Sigmoid colon (tissue), 7 donors: ENCODE data around the gene UGT1A1. TPM values are rescaled to one million over a fixed set of nuclear protein-coding genes. Genes with fewer than 3 reads are reported as not detected.

Experiments
- DNase-seq: peaks from one replicate; pipeline ENCODE4 v3.0.0-alpha.2; 2019
- H3K27ac ChIP-seq, 4 donors: fragments of 200-600 bp; sonication (generic); one replicate each; pipeline ENCODE4 v1.5.1; 2016 to 2019; ENCODE audit warnings: mild to moderate bottlenecking in 1 of 4
- H3K27me3 ChIP-seq, 3 donors: fragments of 200-600 bp; sonication (generic); one replicate each; pipeline ENCODE4 v1.5.1; 2019; ENCODE audit warnings: mild to moderate bottlenecking in 1 of 3
- H3K36me3 ChIP-seq, 4 donors: fragments of 200-600 bp; sonication (generic); one replicate each; pipeline ENCODE4 v1.5.1; 2016 to 2019
- H3K4me1 ChIP-seq, 4 donors: fragments of 200-600 bp; sonication (generic); one replicate each; pipeline ENCODE4 v1.5.1; 2017 to 2019
- H3K4me3 ChIP-seq, 4 donors: fragments of 200-600 bp; sonication (generic); one replicate each; pipeline ENCODE4 v1.5.1; 2017 to 2019; ENCODE audit warnings: mild to moderate bottlenecking in 2 of 4, moderate library complexity in 1 of 4
- H3K9me3 ChIP-seq, 4 donors: fragments of 200-600 bp in 3 of 4; sonication (generic) in 3 of 4; one replicate each; pipeline versions ENCODE4 v1.5.1 to v1.6.1; 2013 to 2019
- CTCF ChIP-seq, 4 experiments: fragments of 450-650 bp in 3 of 4; fragments of 200-600 bp in 1 of 4; IDR thresholded peaks; one replicate each; pipeline ENCODE4 v1.5.1; 2016 to 2019; ENCODE audit warnings: antibody characterized with exemption in 4 of 4, mild to moderate bottlenecking in 3 of 4, moderate library complexity in 2 of 4
- EP300 ChIP-seq, 4 donors: sonication (generic); formaldehyde crosslinking; IDR thresholded peaks; one replicate each; pipeline ENCODE4 v1.6.1; 2017; ENCODE audit warnings: antibody characterized with exemption in 4 of 4
- POLR2A ChIP-seq, 2 donors: fragments of 450-650 bp; IDR thresholded peaks; one replicate each; pipeline ENCODE4 v1.6.1; 2016; ENCODE audit warnings: antibody characterized with exemption in 2 of 2, mild to moderate bottlenecking in 2 of 2, moderate library complexity in 2 of 2
- POLR2AphosphoS5 ChIP-seq, 4 donors: sonication (generic); formaldehyde crosslinking; IDR thresholded peaks; one replicate each; pipeline ENCODE4 v1.6.1; 2017; ENCODE audit warnings: antibody characterized with exemption in 4 of 4
- WGBS, 2 donors: extraction: QIAGEN DNeasy Blood & Tissue Kit; methylation state at CpG; one replicate each; pipeline ENCODE4 v1.1.7; 2013; 5-methylcytosine and 5-hydroxymethylcytosine counted together
- intact Hi-C: fragments of 100-400 bp; cut with DNase I; formaldehyde crosslinking; loops from one replicate; pipeline ENCODE4 v1.15.1; 2023
- polyA plus RNA-seq, 3 donors: library from polyadenylated mRNA; stranded (reverse); fragments of 200-250 nt; gene quantifications; one replicate each; pipeline ENCODE4 v1.2.3, GENCODE V29; 2013
- total RNA-seq, 4 donors: library from RNA; depleted of rRNA; stranded (reverse); fragments of >200 nt; gene quantifications; one replicate each; pipeline ENCODE4 v1.1.0, GENCODE V29; 2016
- donor health status: healthy with polysubstance abuse.
- donor health status: Bipolar disorder and iron deficiency.
- donor health status: healthy.

Gene UGT1A1
- total and polyA plus RNA-seq, 7 donors = 0.74 to 2.8 (median 1.8) TPM; not detected in 4

DNA sequence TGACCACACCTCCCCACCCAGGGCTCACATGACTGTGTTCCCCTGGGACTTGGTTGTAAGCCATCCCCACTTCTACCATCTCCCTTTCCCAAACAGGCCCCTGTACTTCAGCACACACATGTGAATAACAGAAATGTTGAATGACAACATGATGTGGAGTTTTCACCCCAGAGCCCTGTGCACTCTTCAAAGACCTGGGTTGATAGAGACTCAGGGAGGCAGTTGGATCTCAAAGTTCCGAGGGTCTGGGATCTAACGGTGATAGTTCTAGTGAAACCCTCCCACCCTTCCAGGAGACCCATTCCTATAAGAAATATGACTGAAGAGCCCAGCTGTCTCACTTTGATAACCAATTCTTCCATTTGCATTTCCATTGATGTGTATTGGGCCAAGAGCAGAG is 18.0 kb downstream of the UGT1A1 start, which contains the start of gene MROH2A:
Gene MROH2A (plus strand): TSS at position 301 of the 400 bp plus-strand sequence. CDS start 1,029 bp downstream, outside the sequence.
- H3K4me1 ChIP-seq = no peaks in the 10 kb centered on the region
- intact Hi-C loops = no loop called here
- no peaks in the 10 kb centered on the region for H3K9me3 ChIP-seq
- H3K27ac ChIP-seq = no peak within 1 kb of the TSS
- no peaks in the 10 kb centered on the region for H3K36me3 ChIP-seq
- no peaks in the 10 kb centered on the region for H3K27me3 ChIP-seq
- DNase-seq = no peak
- 87 to 88% methylated on average over 2 of the region's 2 CpGs for WGBS, 2 donors
- no peak within 1 kb of the TSS for H3K4me3 ChIP-seq
- no peak for TF ChIP-seq POLR2AphosphoS5 (IDR thresholded peaks at IDR 0.05)
- TF ChIP-seq EP300 (IDR thresholded peaks at IDR 0.05) = no peak
- no peak for TF ChIP-seq CTCF (IDR thresholded peaks at IDR 0.05)
- TF ChIP-seq POLR2A (IDR thresholded peaks at IDR 0.05) = no peak

DNA sequence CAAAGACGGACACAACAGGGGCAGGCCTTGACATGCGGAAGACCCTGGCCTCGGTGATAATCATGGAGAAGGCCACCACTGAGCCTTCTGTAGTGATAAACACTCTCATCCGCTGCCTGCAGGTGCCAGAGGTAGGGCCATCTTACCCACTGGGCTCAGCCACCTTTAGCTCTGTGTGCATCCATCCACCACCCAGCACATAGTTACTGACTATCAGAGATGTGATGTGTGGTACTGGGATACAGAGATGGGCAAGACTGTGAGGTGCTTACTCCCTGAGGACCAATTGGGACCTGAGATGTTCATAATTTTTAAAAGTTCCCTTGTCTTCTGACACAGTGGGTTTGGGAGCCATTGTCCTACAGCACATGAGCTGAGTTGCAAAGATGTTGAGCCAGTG is 19.7 kb downstream of the UGT1A1 start:
- H3K27ac ChIP-seq = no peak overlapping the region
- H3K9me3 ChIP-seq = no peaks in the 10 kb centered on the region
- no peaks in the 10 kb centered on the region for H3K4me1 ChIP-seq
- no peak overlapping the region for H3K4me3 ChIP-seq
- 89 to 92% methylated on average over 4 of the region's 4 CpGs for WGBS, 2 donors
- H3K27me3 ChIP-seq = no peaks in the 10 kb centered on the region
- TF ChIP-seq EP300 (IDR thresholded peaks at IDR 0.05) (no peak), CTCF (IDR thresholded peaks at IDR 0.05) (no peak), POLR2A (IDR thresholded peaks at IDR 0.05) (no peak), POLR2AphosphoS5 (IDR thresholded peaks at IDR 0.05) (no peak)
- intact Hi-C loops = no loop called here
- no peak for DNase-seq
- H3K36me3 ChIP-seq = no peaks in the 10 kb centered on the region

- no peak overlapping the region for H3K4me3 ChIP-seq
- intact Hi-C loops = no loop called here
- no peaks in the 10 kb centered on the region for H3K4me1 ChIP-seq
- H3K36me3 ChIP-seq = no peaks in the 10 kb centered on the region
- H3K27me3 ChIP-seq = no peaks in the 10 kb centered on the region
- 67 to 85% methylated on average over 4 of the region's 4 CpGs for WGBS, 2 donors
- no peaks in the 10 kb centered on the region for H3K9me3 ChIP-seq
- DNase-seq = no peak
- TF ChIP-seq POLR2A (IDR thresholded peaks at IDR 0.05) (no peak), CTCF (IDR thresholded peaks at IDR 0.05) (no peak), EP300 (IDR thresholded peaks at IDR 0.05) (no peak), POLR2AphosphoS5 (IDR thresholded peaks at IDR 0.05) (no peak)
- no peak overlapping the region for H3K27ac ChIP-seq
These were observed 20.7 kb downstream of the UGT1A1 start for GRCh38 chr2:233780771-233781170.

DNA sequence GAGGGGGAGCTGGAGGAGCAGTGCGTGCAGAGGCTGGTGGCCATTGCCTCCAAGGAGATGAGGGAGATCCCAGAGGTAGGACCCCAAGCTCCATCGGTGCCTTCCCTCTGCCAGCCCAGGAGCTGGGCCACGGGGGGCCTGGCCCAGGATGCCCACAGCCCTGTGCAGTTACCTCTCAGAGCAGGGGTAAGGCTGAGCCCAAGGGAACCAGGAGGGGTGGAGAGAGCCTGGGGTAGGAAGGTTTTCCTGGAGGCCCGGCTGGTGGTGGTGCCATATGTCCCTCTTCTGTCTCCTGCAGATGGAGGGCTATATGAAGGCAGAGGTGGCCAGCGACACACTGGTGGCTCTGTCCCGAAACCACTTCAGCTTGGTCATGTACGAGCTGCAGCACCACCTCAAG is 29.5 kb downstream of the UGT1A1 start:
- Histone ChIP-seq H3K9me3 (no peaks in the 10 kb centered on the region), H3K4me1 (no peaks in the 10 kb centered on the region), H3K36me3 (no peaks in the 10 kb centered on the region), H3K4me3 (no peak overlapping the region), H3K27ac (no peak overlapping the region), H3K27me3 (no peaks in the 10 kb centered on the region)
- intact Hi-C loops = no loop called here
- TF ChIP-seq POLR2A (IDR thresholded peaks at IDR 0.05) (no peak), EP300 (IDR thresholded peaks at IDR 0.05) (no peak), CTCF (IDR thresholded peaks at IDR 0.05) (no peak), POLR2AphosphoS5 (IDR thresholded peaks at IDR 0.05) (no peak)
- 94 to 96% methylated on average over 7 of the region's 7 CpGs for WGBS, 2 donors
- DNase-seq = no peak
